HG03280 (cell line): Measurements from ENCODE around the gene MAP7D3.
"Not testable (repeated sequence)": the region's sequence is repeated elsewhere in the genome, so short reads cannot be mapped to it uniquely, and the experiment has no call there.

Experiments
- ATAC-seq: cut with Tn5 transposase; IDR thresholded peaks from one replicate; pipeline ENCODE4 v1.9.1; 2021; ENCODE audit warnings: mild to moderate bottlenecking, moderate library complexity; ENCODE audit not compliant: unreplicated experiment

MAP7D3 gene

DNA sequence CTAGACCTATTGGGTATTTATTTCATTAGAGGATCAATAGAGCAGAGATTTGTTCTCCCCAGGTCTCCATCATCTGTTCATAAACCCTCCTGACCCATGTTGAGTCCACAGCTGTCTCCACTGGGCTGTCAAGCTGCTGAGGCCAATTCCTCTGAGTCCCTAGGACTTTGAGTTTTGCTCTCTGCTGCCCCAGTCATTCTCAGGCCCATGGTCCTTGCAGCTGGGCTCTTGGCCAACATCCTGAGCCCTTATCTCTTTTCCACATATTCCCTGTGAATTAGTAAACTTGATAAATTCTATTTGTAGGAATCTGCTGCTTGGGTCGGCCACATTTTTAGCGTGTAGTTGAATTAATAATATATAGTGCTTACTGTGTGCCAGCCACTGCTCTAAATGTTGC is 62.0 kb downstream of the MAP7D3 start:
- ATAC-seq, result no peak

DNA sequence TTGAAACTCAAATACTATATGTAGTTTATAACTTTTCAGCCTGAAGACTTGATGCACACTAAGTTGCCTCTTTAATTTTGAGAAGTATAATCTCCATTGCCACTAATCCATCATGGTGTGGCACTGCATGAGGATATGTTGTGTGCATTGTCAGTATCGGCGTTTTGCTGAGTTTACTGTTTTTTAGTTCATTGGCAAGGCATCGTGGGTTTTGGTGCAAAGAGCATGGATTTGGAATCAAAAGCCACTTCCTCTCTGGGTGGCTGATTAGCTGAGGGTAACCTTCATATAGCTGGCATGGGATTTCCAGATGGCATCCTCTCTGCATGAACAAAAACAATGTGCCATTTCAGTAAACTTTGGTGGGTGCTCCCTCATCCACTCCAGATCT is 65.2 kb downstream of the MAP7D3 start:
- no peak for ATAC-seq

DNA sequence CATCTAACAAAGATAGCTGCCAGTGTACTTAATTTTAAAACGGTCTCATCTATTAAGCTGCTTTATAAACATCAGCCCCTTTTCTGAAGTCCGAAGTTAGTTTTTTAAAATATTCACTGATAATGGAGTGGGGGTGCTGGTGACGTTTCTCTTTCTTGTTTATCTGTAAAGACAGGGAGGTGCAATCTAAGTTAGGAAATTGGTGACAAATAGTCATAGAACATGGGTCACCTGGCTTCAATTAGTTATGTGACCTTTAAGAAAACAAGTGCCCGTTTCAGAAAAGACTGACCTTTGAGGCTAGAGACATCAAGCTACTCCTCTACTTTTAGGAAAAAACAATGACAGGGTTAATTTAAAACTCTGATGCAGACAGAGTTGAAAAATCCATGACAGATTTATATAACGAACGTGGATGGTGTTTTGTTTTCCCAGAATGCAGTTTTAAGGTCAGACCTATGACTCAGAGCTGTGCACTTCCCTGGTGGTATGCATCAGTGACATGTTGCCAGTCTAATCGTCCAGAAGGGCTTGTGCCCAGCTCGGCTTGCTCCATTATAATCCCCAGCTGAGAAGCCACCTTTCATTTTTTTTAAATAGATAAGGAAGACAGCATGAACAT is 65.7 kb downstream of the MAP7D3 start:
- no peak for ATAC-seq

DNA sequence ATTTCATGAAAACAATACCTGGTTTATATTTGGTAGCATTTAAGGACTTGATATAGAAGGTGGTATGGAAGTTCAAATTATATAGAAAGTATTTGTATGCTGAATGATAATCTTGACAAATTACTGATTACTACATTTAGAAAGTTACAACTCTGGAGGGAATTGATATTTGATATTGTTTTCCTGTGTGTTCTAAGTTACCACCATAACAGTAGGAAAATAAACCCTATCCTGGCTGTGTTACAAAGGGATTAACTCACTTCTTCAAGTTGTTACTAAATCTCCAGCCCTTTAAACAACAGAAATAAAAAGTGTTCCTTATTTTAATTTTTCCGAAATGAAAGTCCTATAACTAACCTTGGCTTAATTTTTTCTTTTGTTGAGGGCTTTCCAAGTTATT is 67.3 kb downstream of the MAP7D3 start:
- no peak for ATAC-seq

DNA sequence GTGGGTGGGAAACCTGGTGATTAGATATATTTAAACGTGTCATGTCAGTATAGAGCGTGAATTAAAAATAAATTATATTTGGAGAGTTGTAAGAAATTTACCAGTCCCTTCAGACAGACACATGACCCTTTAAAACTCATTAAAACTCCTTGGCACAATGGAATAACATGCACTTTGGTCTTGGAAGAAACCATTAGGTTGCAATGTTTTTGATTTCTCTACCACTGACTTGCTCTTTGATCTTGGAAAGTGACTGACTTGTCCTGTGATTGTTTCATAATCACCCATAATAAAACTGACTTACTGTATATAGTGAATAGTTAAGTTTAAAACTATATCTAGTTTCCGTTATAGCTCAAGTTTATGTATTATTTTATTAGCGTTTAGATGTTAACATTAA is 68.0 kb downstream of the MAP7D3 start:
- no peak for ATAC-seq

DNA sequence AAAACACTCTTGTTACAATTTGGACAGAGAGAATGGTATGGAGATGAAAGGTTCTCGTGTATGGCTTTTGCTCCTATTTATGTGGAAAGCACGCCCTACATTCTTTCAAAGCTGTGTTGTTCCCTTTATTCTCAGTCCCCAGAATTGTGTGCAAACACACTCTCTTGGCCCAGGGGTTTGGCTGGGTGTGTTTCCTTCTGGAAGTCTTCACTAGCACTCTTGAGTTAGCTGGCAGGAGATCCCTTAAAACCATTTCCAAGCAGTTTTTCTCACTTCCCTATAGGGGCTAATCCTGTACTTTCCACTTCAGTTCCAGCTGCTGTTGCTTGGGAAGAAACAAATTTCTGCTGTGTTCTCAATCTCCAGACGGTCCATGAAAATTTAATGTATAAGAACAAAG is 68.8 kb downstream of the MAP7D3 start:
- no peak for ATAC-seq

DNA sequence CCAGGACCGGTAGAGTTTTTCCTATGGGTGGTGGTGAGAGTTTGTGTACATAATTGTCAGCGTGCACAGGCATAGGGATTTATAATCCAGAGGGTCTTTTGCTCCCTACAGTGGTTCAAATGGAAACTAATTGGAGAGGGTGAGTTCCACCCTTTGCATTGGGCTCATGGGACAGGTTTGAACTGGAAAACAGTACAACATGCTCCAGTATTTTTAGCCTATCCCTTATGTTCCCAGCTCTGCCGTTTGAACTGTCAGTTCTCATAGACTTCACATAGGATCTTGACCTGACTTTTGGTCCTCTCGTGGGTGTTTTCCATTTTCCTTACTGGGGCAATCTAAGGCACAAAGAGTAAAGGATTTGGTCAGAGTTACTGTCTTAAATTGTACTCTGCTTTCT is 72.1 kb downstream of the MAP7D3 start:
- no peak for ATAC-seq

DNA sequence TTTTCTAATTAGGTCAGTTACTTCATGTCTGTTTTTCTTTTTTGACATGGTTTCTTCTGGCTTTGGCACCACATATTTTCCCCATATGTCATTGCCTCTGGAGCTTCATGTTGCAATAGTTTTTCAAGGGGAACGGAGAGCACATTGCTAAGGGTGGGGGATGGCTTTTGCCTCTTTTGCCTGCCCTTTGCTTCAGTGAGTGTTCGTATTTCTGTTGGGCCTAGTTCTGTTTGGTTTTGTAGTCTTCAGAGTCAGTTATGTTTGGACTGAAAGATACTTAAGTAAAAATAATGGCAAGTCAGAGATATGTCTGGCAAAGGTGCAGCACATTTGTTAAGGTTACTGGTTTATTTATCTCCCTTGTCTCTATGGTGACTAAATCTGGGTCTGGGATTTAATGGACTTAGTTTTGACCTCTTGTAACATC is 74.8 kb downstream of the MAP7D3 start:
- no peak for ATAC-seq

DNA sequence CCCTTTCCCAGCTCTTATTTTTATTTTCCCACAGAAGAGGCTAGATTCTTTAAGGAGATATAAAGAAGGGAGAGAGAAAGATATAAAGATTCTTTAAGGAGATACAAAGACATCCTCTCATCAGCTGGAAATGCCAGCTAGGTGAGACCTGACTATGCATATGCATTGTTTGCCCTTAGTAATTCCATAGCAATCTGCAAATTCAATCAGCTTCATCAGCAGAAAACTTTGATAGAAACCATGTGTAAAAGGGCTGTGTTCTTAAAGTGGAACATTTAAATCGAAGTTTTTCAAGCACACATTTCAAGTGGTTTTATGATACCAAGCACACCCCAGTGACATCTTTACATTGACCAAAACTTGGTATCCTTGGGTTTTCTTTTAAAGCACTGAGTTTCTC is 79.8 kb downstream of the MAP7D3 start:
- ATAC-seq, result no peak

DNA sequence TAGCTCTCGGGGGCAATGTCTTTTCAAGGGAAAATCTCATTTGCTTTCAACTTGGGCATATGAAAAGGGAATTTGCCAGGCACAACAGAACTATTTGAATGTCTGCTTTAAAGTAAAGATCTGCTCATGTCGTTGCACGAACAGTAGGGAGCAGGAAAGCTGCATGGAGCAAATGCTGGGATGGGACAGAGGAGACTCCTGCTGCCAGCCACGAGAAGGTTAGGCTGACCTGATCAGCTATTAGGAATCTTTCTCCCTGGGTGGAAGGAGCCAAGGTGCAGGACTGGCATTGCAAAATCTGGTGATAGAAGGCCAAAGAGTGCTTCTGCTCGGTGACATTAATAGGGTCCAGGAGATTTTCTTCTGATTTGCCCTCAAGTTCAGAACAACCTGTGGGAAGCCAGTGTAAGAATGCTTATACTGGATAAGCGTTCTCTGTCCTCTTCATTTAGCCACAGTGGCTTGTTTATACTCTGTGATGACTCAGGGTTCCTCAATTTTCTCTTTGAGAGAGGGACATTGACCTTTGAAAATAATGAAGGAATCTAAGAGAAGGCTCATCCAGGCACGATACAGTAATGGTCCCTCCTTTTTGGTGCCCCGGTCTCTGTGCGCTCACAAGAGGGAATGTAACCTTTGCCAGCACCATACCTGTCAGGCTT is 80.9 kb downstream of the MAP7D3 start:
- ATAC-seq, result no peak

DNA sequence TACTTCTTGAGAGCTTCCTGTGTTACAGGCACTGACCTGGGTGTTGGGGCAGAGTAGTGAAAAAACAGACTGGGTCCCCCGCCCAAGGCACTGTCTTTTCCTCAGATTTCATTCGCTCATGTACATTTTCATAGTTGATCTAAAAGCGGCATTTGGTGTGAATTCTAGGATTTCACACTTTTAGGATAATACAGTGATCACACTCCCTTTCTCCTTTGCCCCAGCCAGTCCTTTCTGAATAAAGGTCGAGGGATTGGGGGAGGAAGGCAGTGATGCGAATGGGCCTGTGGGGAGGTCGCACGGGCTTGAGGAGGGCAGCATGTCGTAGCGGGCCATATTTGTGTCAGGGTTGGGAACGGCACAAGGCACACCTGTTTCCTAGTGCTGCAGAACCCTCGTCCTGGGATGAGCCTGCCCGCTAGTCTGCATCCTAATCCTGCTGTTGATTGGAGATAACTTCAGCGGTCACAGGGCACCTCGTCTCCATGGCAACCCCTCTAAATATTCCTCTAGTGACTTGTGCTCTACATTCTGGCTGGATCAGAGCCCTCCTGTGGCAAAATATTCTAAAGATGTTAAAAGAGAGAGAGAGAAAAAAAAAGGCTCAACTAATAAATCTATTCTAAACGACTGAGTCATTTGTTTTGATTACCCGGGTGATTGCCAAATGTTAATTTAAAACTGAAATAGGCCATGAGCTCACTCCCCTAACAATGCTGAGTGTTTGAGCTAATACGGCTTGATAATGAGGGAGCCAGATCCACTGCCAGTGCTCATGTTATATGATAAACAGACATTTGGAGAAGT is 82.1 kb downstream of the MAP7D3 start:
- ATAC-seq, result no peak

DNA sequence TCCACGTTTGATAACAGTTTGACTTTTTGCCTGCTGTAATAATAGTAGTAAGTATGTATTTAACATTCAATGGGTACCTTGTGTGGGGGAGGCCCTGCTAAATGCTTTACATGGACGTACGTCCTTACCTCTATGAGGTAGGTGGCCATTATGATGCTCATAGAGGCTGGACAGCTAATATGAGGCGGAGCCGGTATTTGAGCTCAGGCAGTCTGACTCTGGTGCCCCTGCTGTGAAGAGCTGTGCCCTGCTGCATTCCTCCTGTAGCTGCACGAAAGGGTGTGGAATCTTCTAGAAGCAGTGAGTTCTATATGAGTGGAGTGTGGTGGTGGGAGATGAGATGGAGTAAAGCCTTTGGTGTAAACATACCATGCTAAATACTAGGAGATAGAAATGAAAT is 83.2 kb downstream of the MAP7D3 start:
- ATAC-seq, result not testable (repeated sequence)

DNA sequence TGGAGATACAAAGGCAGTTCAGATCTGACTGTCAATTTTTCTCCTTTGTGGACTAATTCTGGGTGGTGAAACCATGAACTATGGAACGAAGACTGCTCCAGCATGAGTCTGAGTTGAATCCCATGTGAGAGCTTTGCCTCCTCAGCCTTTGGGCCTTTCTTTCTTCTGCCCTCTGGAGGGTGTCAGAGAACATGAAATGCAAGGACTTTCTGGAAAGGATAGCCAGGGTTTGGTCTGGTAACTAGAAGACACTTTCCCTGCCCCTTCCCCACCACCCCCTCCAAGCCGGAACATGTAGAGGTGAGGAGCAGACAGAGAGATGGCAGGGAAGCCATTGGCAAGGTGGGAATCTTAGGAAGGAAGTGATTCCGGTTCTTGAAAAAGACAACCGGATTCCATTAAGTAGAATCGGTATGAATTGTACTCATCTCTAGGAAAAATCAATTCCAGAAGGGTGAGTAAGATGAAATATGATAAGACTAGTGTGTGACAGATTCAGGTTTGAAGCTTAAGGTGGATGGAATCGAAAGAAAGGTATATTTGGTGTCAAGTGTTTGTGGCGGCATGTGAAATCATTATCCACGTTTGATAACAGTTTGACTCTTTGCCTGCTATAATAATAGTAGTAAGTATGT is 84.9 kb downstream of the MAP7D3 start:
- no peak for ATAC-seq

DNA sequence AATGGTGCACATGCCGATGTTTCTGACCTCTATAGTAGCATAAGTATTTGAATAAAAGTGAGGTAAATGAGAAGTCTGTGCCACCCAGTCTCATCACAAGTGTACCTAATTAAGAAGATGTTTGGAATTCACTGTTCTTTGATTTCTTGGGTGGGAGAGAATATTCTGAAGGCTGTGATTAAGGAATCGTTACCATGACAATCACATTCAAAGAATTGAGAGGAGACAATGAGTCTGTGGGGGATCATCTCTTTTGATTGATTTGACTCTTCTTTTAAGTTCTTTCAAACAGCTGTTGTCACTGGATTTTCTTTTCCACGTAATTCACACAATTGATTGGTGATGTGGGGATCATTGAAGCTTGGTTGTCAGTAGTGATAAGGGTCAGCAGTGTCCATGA is 85.8 kb downstream of the MAP7D3 start:
- no peak for ATAC-seq

DNA sequence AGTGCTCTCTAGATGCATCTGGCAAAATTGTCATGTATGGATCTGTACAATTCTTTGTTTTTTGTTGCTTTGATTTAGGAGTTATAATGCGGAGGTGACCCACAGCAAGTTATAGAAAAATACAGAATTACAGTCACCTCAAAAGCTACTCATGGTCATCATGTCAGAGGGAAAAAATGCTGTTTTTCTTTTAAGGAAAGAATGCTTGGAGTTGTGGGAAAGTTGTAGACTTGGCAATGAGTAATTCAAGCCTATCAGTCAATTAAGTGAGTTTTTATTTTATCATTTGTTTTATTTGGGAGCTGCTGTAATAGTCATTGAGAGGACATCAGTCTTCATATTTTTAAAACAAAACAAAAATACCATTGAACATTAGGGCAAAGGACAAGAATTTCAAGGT is 87.5 kb downstream of the MAP7D3 start:
- no peak for ATAC-seq
